Small intestine (tissue), 7 donors: ENCODE results near the gene ABO. TPM values are rescaled to one million over a fixed set of nuclear protein-coding genes. Genes with fewer than 3 reads are reported as not detected.
"Not testable (repeated sequence)": the region's sequence is repeated elsewhere in the genome, so short reads cannot be mapped to it uniquely, and the experiment has no call there.

Source experiments
- DNase-seq, 2 donors: peaks; one replicate each; pipeline versions ENCODE4 v3.0.0 to v3.0.0-alpha.2; 2013
- FAIRE-seq: peaks from 2 replicates; lab custom pipeline; 2012; peaks lifted over from hg19 to GRCh38; lab: Jason Lieb, UNC
- H3K27ac ChIP-seq, 3 donors: one replicate each; pipeline ENCODE4 v1.5.1; 2013; ENCODE audit warnings: low read length in 2 of 3, mild to moderate bottlenecking in 2 of 3, control low read depth in 1 of 3, inconsistent platforms in 1 of 3, low read depth in 1 of 3, moderate library complexity in 1 of 3
- H3K27me3 ChIP-seq, 3 donors: one replicate each; pipeline ENCODE4 v1.6.1; 2013; ENCODE audit warnings: low read length in 3 of 3, inconsistent platforms in 1 of 3; ENCODE audit not compliant: control insufficient read depth in 3 of 3, insufficient read depth in 3 of 3
- H3K36me3 ChIP-seq, 3 donors: one replicate each; pipeline ENCODE4 v1.6.1; 2013; ENCODE audit warnings: low read length in 3 of 3, inconsistent platforms in 1 of 3, low read depth in 1 of 3, mild to moderate bottlenecking in 1 of 3, moderate library complexity in 1 of 3; ENCODE audit not compliant: control insufficient read depth in 3 of 3, insufficient read depth in 2 of 3
- H3K4me1 ChIP-seq, 3 donors: one replicate each; pipeline ENCODE4 v1.6.1; 2013; ENCODE audit warnings: low read length in 2 of 3, inconsistent platforms in 1 of 3, low read depth in 1 of 3, mild to moderate bottlenecking in 1 of 3, moderate library complexity in 1 of 3; ENCODE audit not compliant: control insufficient read depth in 3 of 3, insufficient read depth in 2 of 3
- H3K4me3 ChIP-seq, 3 donors: one replicate each; pipeline ENCODE4 v1.5.1; 2013; ENCODE audit warnings: low read length in 3 of 3, control low read depth in 1 of 3, inconsistent platforms in 1 of 3, low read depth in 1 of 3, mild to moderate bottlenecking in 1 of 3, moderate library complexity in 1 of 3
- H3K9me3 ChIP-seq, 2 donors: one replicate each; pipeline ENCODE4 v1.6.1; 2013; ENCODE audit warnings: low read depth in 1 of 2, low read length in 1 of 2; ENCODE audit not compliant: control insufficient read depth in 2 of 2, insufficient read depth in 1 of 2
- WGBS, 3 donors: extraction: QIAGEN DNeasy Blood & Tissue Kit; methylation state at CpG; one replicate each; pipeline ENCODE4 v1.1.7; 2013; 5-methylcytosine and 5-hydroxymethylcytosine counted together
- polyA plus RNA-seq, 4 donors: library from polyadenylated mRNA; stranded (reverse) in 3 of 4; unstranded in 1 of 4; fragments of 200-250 nt in 3 of 4; fragments of 120-200 nt in 1 of 4; gene quantifications; one replicate each; pipeline versions ENCODE4 v1.2.1 to v1.2.3, GENCODE V29; 2013
- donor health status: healthy with polysubstance abuse.
- donor health status: control.
- donor health status: control.
- donor health status: Bipolar disorder and iron deficiency.
- donor health status: healthy.

Gene ABO
- polyA plus RNA-seq, 4 donors, result 9.5 to 46.4 (median 31.9) TPM

DNA sequence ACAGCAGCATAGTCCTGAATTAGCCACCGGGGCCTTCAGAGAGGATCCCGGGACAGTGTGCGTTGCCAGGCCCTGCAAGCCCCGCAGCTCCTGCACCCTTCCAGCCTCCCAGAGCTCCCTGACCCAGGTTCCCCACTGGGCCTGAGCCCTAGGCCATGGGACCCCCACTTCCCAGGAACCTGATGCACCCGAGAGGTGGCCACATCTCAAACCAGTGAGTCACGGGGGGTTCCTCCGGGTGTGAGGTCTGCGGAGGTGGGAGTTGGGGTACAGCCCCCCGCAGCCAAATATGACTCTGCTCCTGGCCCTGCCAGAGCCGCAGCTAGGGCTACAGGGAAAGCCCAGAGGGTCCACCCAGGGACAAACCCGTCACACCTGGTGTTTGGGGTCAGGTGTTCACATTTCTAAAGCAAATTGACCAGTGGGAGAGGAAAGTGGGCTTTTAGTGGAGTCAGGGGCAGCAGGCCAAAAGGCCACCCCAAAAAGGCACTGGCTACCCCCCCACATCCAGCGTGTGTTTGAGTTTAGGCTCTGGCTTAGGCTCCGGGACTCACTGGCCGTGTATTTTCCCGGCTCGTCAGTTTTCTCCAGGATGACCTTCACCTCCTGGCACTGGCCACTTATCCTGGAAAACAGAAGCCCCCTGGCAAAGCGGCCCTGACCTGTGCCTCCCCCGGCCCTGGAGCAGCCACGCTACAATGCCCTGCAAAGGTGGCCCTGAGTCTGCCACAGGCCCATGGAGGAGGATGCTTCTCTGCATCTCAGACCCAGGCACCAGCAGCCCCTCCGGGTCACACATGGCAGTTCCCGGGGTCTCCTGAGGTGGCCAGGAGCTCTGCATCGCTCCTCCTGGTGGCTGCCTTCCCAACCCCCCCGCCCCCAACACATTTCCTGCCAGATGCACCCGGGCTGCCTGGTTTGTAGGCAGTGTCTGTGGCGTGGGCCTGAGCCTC is 48.5 kb downstream of the ABO start:
- DNase-seq, result no peak
- H3K27ac ChIP-seq, result no peak overlapping the region
- H3K4me3 ChIP-seq, result no peak overlapping the region

DNA sequence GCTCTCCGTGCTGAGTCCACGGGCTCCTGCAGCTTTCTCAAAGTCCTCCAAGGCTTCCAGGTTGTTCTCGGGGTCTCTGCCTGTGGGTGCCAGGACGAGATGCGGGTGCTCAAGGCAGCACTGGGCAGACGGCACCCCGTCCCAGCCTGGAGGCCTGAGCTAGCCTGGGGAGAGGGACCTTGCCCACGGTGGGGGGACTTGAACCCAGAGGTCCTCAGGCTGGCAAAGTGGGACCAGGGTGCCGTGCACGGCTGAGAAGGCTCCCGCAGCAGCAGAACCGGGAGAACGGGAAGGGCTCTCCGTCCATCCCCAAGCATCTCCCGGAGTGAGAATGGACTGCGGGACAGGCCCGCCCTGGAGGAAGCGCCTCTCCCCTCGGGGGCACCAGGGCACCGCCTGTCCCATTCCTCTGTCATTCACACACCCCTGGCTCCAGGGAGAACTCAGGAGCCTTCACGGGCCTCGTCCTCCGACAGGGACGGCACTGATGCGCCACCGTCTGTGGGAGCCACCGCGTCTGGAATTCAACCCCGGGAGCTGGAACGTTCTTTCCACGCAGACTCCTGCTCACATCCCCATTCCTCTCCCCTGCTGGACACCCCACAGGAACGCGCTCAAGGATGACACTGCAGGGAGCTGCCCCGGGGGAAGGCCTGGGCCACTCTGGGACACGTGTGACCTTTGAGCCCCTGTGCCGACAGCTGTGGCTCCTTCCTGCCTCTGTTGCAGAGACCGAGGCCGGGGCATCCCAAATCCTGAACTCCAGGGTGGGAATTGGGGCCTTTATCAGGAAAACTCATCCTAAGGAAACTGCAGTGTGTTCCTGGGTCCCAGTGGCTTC is 49.6 kb downstream of the ABO start:
- no peaks in the 10 kb centered on the region for H3K9me3 ChIP-seq
- 64 to 74% (median 67%) methylated on average over 28 to 38 of the region's 38 CpGs for WGBS, 3 donors
- peaks cover 0 to 5% (median 0%) of the 10 kb centered on the region in 3 donors for H3K4me1 ChIP-seq
- H3K27me3 ChIP-seq, result peaks cover 0 to 3% (median 0%) of the 10 kb centered on the region in 3 donors
- H3K4me3 ChIP-seq, result no peak overlapping the region
- H3K36me3 ChIP-seq, result no peaks in the 10 kb centered on the region
- DNase-seq (no peak), FAIRE-seq (no peak)
- H3K27ac ChIP-seq, result no peak overlapping the region

More for the DNA sequence above, 48.5 kb downstream of the ABO start:
- 77 to 87% (median 80%) methylated on average over 24 to 25 of the region's 25 CpGs for WGBS, 3 donors
- H3K27me3 ChIP-seq, result no peaks in the 10 kb centered on the region
- no peaks in the 10 kb centered on the region for H3K9me3 ChIP-seq
- H3K4me1 ChIP-seq, result peaks cover 0 to 5% (median 0%) of the 10 kb centered on the region in 3 donors
- FAIRE-seq, result no peak
- H3K36me3 ChIP-seq, result no peaks in the 10 kb centered on the region

- Histone ChIP-seq H3K4me3 (no peak overlapping the region), H3K27ac (no peak overlapping the region), H3K9me3 (no peaks in the 10 kb centered on the region), H3K36me3 (no peaks in the 10 kb centered on the region), H3K4me1 (peaks cover 0 to 5% (median 0%) of the 10 kb centered on the region in 3 donors), H3K27me3 (peaks cover 0 to 3% (median 0%) of the 10 kb centered on the region in 3 donors)
- FAIRE-seq (no peak), DNase-seq (no peak)
- WGBS, 3 donors, result 88 to 92% (median 89%) methylated on average over 12 of the region's 12 CpGs
These were observed 50.2 kb downstream of the ABO start for GRCh38 chr9:133224762-133225161.

DNA sequence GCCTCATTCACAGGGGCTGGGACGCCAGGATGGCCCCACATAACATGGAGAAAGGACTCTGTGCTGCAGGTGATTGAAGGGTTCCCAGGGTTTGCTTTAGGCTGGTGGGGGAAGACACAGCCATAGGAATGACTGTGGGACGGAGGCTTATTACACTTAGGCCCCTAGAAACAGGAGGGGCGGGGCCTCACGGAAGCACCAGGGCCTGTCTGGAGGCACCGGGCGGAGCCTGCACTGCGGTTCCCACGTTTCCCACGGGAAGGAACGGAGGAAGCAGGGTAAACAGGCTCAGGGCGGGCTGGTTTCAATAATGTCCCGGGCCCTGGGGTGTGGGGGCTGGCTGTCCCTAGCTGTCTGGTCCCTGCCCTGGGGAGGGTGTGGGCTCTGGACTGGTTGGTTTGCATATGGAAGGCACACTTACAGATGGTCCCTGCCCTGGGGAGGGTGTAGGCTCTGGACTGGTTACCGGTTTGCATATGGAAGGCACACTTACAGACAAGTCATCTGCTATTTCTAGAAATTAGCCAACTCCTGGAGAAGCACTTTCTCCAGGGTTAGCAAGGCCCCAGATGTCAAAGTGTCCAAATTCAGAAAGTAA is 51.7 kb downstream of the ABO start:
- FAIRE-seq, H3K27me3 ChIP-seq, H3K9me3 ChIP-seq, H3K4me1 ChIP-seq, H3K36me3 ChIP-seq, H3K27ac ChIP-seq, H3K4me3 ChIP-seq: not testable (repeated sequence)
- 19 to 22% (median 20%) methylated on average over 12 to 13 of the region's 13 CpGs for WGBS, 3 donors
- DNase-seq, result peak in 1 of 2 donors; percentile 59

GRCh38 chr9:133221994-133222393 is 53.0 kb downstream of the ABO start:
- H3K4me3 ChIP-seq, H3K36me3 ChIP-seq, H3K27ac ChIP-seq, FAIRE-seq, H3K9me3 ChIP-seq, H3K4me1 ChIP-seq, H3K27me3 ChIP-seq, DNase-seq: not testable (repeated sequence)
- WGBS, 3 donors, result 81 to 86% (median 85%) methylated on average over 10 to 12 of the region's 12 CpGs

DNA sequence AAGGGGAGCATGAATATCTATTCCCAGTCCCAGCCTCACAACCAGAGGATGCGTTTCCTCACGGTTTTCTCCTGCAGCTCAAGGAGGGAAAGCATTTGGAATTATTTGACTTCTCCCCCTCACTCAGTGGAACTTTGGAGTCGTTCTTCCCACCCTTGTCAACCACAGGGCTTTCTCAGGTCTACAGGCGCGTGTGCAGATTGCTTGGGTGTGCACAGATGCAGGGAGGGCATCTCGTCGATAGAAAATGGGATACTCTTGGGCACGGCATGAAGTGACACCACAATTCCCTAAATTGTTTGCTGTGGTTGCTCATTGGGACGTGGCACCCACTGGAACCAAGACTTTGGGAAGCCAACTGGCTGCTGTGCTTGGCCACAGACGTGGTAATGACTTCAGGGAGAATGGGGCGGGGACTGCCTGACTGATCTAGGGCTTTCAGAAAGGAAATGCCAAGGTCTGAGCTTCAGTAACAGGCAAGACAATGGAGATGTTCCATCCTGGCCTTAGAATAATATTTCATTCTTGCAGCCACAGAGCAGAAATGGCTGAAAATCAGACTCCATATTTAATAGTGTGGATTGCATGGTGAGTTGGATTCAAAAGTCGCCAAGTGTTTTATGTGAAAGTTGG is 53.7 kb downstream of the ABO start:
- Histone ChIP-seq H3K36me3 (no peaks in the 10 kb centered on the region), H3K27ac (no peak overlapping the region), H3K27me3 (peaks cover 0 to 6% (median 2%) of the 10 kb centered on the region in 3 donors), H3K4me1 (peaks cover 0 to 5% (median 0%) of the 10 kb centered on the region in 3 donors), H3K4me3 (no peak overlapping the region), H3K9me3 (no peaks in the 10 kb centered on the region)
- FAIRE-seq (no peak), DNase-seq (no peak)
- WGBS, 3 donors, result 74 to 77% (median 75%) methylated on average over 12 of the region's 12 CpGs

GRCh38 chr9:133218049-133218975 is 56.7 kb downstream of the ABO start:
- H3K27me3 ChIP-seq, H3K4me3 ChIP-seq, H3K4me1 ChIP-seq, H3K9me3 ChIP-seq, FAIRE-seq, H3K27ac ChIP-seq, DNase-seq, H3K36me3 ChIP-seq: not testable (repeated sequence)
- WGBS, 3 donors, result 76 to 85% (median 80%) methylated on average over 18 to 19 of the region's 19 CpGs
